Nephron progenitor cell (in vitro differentiated cells): ENCODE data around the gene SPRED1.
"Not testable (repeated sequence)": the region's sequence is repeated elsewhere in the genome, so short reads cannot be mapped to it uniquely, and the experiment has no call there.

Source experiments
- DNase-seq: peaks from one replicate; pipeline ENCODE4 v3.0.0; 2021
- H3K27ac Mint-ChIP-seq: 2 replicates; pipeline ENCODE4 v1.8.0; 2021; ENCODE audit warnings: mild to moderate bottlenecking, moderate library complexity, mixed read lengths
- H3K27me3 Mint-ChIP-seq: 2 replicates; pipeline ENCODE4 v1.8.0; 2021; ENCODE audit warnings: mild to moderate bottlenecking, low read depth, mixed read lengths; ENCODE audit not compliant: poor library complexity
- H3K36me3 Mint-ChIP-seq: 2 replicates; pipeline ENCODE4 v1.8.0; 2021; ENCODE audit warnings: low read depth, mixed read lengths
- H3K4me1 Mint-ChIP-seq: 2 replicates; pipeline ENCODE4 v1.8.0; 2021; ENCODE audit warnings: mixed read lengths
- H3K4me3 Mint-ChIP-seq: 2 replicates; pipeline ENCODE4 v1.8.0; 2021; ENCODE audit warnings: mild to moderate bottlenecking, moderate library complexity, mixed read lengths
- H3K9me3 Mint-ChIP-seq: 2 replicates; pipeline ENCODE4 v1.8.0; 2021; ENCODE audit warnings: mild to moderate bottlenecking, moderate library complexity, mixed read lengths
- CTCF ChIP-seq: fragments of 200-600 bp; sonication (generic); IDR thresholded peaks from 2 replicates; pipeline ENCODE4 v1.5.0; 2021; ENCODE audit warnings: antibody characterized with exemption

Gene SPRED1

GRCh38 chr15:38226608-38227266, 25.9 kb upstream of the SPRED1 start:
- Mint-ChIP-seq H3K9me3 (no peaks in the 10 kb centered on the region), H3K27me3 (no peaks in the 10 kb centered on the region), H3K4me1 (peaks cover 8% of the 10 kb centered on the region), H3K4me3 (no peak overlapping the region), H3K27ac (no peak overlapping the region), H3K36me3 (no peaks in the 10 kb centered on the region)
- no peak for TF ChIP-seq CTCF
- DNase-seq = no peak

- Mint-ChIP-seq H3K4me1 (peaks cover 8% of the 10 kb centered on the region), H3K9me3 (no peaks in the 10 kb centered on the region)
- no peak for TF ChIP-seq CTCF
These were observed 24.7 kb upstream of the SPRED1 start for GRCh38 chr15:38227941-38228340.

DNA sequence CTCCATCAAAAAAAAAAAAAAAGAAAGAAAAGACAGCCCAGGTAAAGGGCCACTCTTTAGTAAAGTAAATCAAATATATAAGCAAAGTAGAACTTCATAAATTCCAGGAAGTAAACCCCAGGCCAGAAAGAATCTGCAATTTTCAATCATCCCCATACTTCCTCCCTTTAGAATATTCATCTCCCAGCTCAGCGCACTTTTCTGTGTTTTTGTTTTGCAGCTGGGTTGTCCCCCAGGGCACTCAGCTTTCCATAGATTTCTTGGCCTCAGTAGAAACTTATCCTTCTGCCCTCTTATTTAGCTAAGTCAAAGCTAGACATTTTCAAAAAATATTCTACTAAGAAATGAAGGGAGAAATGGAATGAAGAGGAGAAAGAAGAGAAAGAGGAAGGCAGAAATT, 24.0 kb upstream of the SPRED1 start:
- Mint-ChIP-seq H3K4me1 (peaks cover 4% of the 10 kb centered on the region), H3K36me3 (no peaks in the 10 kb centered on the region), H3K9me3 (no peaks in the 10 kb centered on the region), H3K4me3 (no peak overlapping the region), H3K27ac (no peak overlapping the region), H3K27me3 (no peaks in the 10 kb centered on the region)
- DNase-seq = no peak
- no peak for TF ChIP-seq CTCF

More at GRCh38 chr15:38227941-38228340, 24.7 kb upstream of the SPRED1 start:
- Mint-ChIP-seq H3K36me3 (no peaks in the 10 kb centered on the region), H3K27me3 (no peaks in the 10 kb centered on the region), H3K27ac (no peak overlapping the region), H3K4me3 (no peak overlapping the region)
- DNase-seq = no peak

- Mint-ChIP-seq H3K4me1 (peaks cover 4% of the 10 kb centered on the region), H3K27ac (no peak overlapping the region), H3K27me3 (no peaks in the 10 kb centered on the region), H3K36me3 (no peaks in the 10 kb centered on the region), H3K4me3 (no peak overlapping the region), H3K9me3 (no peaks in the 10 kb centered on the region)
- TF ChIP-seq CTCF = no peak
- no peak for DNase-seq
These were observed 22.8 kb upstream of the SPRED1 start for GRCh38 chr15:38229705-38230310.

DNA sequence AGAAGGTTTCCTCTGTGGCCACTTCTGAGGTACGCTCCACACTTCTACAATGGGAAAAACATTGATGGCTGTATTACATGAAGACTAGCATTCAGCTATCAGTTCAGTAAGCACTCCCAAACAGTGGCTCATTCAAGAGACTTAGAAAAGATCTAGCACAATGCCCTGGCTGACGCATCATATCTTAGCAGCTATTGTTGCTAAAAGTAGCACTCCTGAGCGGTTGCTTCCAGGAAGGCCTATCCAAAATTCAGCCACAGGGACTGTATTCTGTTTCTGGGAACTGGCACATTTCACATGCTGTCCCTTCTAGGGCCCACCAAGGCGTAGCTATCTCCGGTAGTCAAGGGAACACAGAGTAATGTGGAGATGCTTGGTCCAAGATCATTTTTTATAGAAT, 21.2 kb upstream of the SPRED1 start:
- Mint-ChIP-seq H3K4me1 (peaks cover 4% of the 10 kb centered on the region), H3K9me3 (no peaks in the 10 kb centered on the region), H3K27me3 (no peaks in the 10 kb centered on the region), H3K27ac (no peak overlapping the region), H3K36me3 (no peaks in the 10 kb centered on the region), H3K4me3 (no peak overlapping the region)
- no peak for DNase-seq
- TF ChIP-seq CTCF = no peak

DNA sequence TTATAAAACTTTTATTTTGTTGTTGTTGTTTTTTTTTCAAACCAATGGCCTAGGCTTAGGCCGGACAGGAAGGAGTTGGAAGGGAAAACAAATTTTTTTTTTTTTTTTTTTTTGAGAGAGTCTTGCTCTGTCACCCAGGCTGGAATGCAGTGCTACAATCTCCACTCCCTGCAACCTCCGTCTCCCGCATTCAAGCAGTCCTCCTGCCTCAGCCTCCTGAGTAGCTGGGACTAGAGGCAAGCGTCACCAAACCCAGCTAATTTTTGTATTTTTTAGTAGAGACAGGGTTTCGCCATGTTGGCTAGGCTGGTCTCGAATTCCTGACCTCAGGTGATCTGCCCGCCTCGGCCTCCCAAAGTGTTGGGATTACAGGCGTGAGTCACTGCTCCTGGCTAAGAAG, 15.6 kb upstream of the SPRED1 start:
- H3K4me1 Mint-ChIP-seq, H3K27ac Mint-ChIP-seq, H3K27me3 Mint-ChIP-seq, H3K36me3 Mint-ChIP-seq, H3K4me3 Mint-ChIP-seq, H3K9me3 Mint-ChIP-seq, DNase-seq: not testable (repeated sequence)
